Upper lobe of left lung (tissue), 4 donors: ENCODE data around the gene DNAJC8.

Experiments used
- CTCF ChIP-seq, 6 experiments: fragments of 450-650 bp in 4 of 6; fragments of 200-600 bp in 2 of 6; sonication (generic) in 2 of 6; IDR thresholded peaks; one replicate each; pipeline ENCODE4 v1.5.1; 2016 to 2019; ENCODE audit warnings: antibody characterized with exemption in 6 of 6
- EP300 ChIP-seq, 4 donors: sonication (generic); formaldehyde crosslinking; IDR thresholded peaks; one replicate each; pipeline ENCODE4 v1.5.1; 2017; ENCODE audit warnings: antibody characterized with exemption in 4 of 4, control low read depth in 2 of 4
- POLR2A ChIP-seq, 4 donors: fragments of 450-650 bp; IDR thresholded peaks; one replicate each; pipeline ENCODE4 v1.5.1; 2016 to 2017; ENCODE audit warnings: antibody characterized with exemption in 4 of 4, mild to moderate bottlenecking in 2 of 4
- POLR2AphosphoS5 ChIP-seq, 2 donors: sonication (generic); formaldehyde crosslinking; IDR thresholded peaks; one replicate each; pipeline ENCODE4 v1.5.1; 2017; ENCODE audit warnings: antibody characterized with exemption in 2 of 2

DNA sequence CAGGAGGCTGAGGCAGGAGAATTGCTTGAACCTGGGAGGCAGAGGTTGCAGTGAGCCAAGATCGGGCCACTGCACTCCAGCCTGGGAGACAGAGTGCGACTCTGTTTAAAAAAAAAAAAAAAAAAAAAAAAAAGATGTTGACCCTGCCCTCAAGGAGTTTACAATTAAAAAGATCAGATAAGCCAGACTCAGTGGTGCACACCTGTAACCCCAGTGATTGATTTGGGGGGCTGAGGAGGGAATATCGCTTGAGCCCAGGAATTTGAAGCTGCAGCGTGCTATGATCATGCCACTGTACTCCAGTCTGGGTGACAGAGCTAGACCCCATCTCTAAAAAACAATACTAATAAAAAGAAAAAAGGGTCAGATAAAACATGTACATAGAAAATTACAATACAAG is 24.9 kb upstream of the DNAJC8 start:
- TF ChIP-seq CTCF (IDR thresholded peaks at IDR 0.05) (no peak), POLR2A (IDR thresholded peaks at IDR 0.05) (no peak), EP300 (IDR thresholded peaks at IDR 0.05) (no peak), POLR2AphosphoS5 (IDR thresholded peaks at IDR 0.05) (no peak)
